Activated CD4-positive, alpha-beta T cell treated with anti-CD3 and anti-CD28 coated beads for 1 hour (primary cell): Measurements from ENCODE around the gene OCA2.

Source experiments
- DNase-seq: peaks from one replicate; pipeline ENCODE4 v3.0.0-alpha.2; 2020

The OCA2 gene

GRCh38 chr15:27835233-27835939 lies 263.7 kb downstream of the OCA2 start:
- no peak for DNase-seq

GRCh38 chr15:27834684-27835083 lies 264.4 kb downstream of the OCA2 start:
- DNase-seq, result no peak

DNA sequence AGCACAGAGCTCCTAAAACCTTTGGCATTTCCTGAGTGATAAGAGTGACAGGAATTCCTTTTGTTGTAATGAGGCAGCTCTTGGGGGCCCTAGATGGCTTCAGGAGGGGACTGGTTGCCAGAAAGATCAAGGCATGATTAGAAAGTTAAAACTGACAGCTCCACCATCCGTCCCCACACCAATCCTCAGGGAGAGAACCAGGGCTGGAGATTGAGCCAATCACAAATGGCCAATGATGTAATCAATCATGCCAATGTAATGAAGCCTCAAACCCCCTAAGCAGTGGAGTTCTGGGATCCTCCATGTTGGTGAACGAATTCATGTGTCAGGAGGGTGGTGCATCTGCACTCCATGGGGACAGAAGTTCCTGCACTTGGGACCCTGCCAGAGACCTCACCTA lies 265.1 kb downstream of the OCA2 start:
- no peak for DNase-seq

DNA sequence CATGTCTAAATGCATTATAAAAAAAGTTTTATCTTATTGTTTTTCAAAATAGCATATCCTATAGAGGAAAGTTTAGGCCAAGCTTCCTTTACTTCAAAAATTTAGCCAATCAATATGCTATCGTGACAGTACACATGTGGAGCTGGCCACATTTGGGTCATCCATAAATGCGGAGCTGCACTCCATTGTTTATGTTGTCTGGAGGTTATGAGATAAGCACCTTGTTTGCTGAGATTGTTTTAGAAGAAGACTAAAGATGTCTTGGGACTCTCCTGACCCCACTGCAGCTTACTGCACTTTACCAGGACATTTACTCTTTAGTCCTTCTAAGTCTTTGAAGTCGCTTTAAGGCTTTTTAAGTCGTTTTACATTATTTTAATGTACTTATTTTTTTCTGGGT lies 265.9 kb downstream of the OCA2 start:
- DNase-seq, result no peak

DNA sequence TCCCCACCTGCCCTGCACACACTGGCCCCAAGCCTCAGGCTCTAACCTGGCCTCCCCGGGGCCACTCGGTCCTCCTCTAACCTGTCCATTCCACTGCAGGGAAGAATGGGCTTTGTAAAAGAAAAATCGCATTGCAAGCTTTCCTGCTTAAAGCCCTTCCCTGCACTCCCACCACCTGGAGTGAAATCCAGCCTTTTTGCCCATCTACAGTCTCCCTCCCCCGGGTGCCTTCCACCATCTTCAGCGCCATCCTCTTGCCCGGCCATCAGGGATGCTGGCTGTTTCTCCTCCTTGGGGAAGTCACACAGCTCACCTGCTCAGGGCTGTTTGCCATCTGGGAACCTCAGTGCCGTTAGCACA lies 266.9 kb downstream of the OCA2 start:
- no peak for DNase-seq

DNA sequence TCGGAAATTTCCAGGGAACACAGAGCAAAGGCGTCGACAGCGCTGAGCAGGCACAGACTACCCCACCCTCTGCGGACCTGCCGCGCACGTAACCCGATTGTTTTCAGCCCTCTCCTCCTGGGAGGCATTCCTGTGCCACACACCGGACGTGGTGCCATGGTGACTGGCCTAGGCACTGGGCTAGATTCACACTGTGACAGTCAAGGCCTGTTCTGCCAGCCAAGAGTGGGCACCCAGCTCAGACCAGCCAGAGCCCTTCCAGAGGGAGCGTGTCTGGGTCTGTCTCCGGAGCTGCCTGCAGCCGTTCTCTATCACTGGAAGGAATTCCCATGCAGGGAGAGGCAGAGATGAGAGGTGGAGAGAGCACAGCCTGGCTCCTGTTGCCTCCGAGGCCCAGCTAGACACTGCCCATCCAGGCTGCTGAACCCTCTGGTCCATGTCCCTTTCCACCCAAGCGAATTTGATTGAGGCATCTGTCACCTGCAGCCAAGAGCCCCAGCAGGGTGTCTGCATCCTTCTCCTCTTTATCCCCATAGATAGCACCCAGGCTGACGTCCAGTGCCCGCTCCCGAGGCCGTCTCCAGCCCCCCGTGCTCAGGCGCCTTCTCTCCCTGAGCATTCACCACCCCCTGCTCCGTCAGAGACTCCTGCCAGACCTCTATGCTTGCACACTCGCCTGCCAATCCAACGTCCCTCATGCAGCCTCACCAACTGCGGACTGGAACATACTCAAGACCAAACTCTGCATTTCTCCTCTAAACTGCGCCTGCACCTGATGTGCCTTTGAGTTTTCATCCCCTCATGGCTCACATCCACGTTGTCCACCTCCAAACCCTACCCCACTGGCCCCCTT lies 267.5 kb downstream of the OCA2 start:
- no peak for DNase-seq

DNA sequence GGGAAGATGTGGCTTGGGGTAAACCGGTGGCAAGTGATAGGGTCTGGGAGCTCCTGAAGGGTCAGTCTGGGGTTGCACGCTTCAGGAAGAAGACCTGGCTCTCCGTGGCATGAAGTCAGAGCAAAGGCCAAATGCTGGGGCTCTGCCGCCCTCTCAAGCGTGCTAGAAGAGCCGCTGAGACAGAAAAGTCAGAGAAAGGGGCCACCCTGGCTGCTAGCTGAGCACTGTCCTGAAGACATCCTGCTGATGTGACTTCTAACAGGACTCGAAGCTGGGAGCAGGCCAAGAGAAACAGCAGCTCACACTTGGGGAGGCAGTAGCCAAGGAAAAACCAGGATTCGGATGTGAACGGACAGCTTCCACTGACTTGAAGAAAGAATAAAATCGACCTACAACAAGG lies 270.4 kb downstream of the OCA2 start:
- no peak for DNase-seq

DNA sequence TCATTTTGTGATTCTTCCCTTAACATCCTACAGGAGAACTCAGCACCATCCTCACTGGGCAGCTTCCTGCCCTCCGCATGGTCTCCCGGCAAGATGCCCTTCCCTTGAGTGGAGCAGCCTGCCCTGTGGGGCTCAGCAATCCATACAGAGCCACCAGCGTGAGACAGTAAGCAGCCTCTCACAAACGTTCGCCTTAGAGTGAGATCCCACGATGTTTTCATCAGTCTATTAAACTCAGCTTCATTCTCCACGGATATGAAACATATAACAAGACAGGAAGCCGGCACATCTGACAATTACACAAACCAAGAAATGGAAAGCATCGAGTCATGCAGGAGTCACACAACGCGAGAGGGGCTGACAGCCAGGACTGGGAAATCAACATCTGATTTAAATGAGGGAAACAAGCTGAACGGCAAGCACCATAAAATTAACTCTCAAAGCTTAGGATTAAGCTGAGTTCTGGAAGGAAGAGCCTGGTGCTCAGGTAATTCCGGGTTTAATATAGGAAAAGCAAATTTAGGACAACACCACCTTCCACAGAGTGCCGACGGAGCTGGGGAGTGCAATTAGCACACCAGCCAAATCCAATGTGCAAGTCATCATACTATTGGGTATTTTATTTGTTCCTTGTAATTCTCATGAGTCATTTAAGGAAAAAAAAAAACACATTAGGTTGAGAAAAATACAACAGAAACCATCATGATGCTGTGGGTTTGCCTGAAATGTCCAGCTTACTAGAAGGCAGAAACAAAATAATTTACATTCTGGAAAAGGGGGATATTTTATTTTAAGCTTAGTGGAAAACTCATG lies 272.0 kb downstream of the OCA2 start:
- DNase-seq, result no peak

GRCh38 chr15:27826411-27826810 lies 272.7 kb downstream of the OCA2 start:
- no peak for DNase-seq

GRCh38 chr15:27824841-27825422 lies 274.2 kb downstream of the OCA2 start:
- DNase-seq, result no peak

GRCh38 chr15:27821273-27821672 lies 277.8 kb downstream of the OCA2 start:
- no peak for DNase-seq

DNA sequence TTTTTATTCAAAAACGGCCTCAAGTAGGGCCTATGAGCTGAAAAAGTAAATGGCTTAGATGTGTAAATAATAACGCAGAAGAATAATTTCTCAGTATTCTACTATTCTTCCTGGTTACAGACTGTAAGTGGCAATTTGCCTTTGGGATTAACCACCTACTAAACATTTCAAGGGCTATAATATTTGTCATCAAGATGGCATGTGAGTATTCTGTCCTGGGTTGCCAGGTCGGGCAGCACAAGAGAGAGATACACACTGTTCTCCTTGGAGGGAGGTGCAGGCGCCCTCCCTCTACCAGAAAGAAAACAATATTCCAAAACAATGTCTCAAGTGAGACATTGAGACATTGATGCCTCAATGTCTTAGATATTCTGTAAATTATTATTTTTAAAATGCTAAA lies 278.4 kb downstream of the OCA2 start:
- no peak for DNase-seq

DNA sequence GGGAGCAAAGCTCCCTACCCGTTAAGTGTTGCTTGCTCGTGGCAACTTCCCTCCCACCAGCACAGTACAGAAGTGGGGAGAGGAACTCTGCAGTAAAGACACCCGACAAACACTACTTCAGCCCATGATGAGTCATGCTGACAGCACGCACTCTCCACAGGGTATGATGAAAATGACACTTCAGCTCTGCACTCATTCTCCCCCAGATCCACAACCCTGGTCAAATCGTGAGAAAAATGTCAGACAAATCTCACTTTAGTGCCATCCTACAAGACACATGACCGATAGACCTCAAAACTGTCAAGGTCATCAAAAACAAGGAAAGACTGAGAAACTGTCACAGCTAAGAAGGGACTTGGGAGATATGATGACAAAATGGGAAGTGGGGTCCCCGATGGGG lies 278.9 kb downstream of the OCA2 start:
- no peak for DNase-seq

DNA sequence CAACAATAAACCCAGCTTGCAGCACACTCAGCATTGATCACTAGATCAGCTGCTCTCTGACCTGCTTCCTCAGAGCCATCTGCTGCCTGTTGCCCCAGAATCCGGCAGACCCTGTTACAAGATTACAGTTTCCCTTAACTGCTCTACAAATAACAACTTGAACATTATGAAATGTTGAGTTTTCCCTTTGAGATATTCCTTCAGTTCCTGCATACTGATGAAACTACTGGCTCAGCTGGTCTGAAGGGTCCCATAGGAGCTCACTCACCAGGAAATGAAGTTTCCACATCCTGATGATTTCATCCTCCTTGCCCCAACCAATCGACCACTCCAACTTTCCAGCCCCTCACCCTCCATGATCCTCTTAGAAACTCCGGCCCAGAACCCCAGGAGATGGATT lies 281.9 kb downstream of the OCA2 start:
- DNase-seq, result no peak

DNA sequence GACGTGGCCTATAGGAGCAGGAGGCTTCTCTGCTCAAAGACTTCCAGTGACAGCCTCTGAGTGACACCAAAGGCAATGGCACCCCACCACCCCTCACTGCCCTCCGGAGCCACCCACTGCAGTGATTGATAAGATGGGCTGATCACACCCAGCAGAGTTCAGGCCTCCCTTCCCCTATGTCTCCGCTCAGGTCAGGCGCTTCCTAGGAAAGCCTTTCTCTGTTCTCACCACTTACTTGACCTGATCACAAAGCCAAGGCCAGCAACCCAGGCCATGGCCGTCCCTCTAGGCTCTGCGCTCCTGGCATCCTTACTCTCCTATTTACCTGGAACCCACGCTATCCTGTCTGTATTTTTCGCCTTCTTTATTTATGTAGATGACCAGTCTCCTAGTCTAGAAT lies 282.3 kb downstream of the OCA2 start:
- DNase-seq, result no peak

GRCh38 chr15:27815035-27815434 lies 284.1 kb downstream of the OCA2 start:
- no peak for DNase-seq

DNA sequence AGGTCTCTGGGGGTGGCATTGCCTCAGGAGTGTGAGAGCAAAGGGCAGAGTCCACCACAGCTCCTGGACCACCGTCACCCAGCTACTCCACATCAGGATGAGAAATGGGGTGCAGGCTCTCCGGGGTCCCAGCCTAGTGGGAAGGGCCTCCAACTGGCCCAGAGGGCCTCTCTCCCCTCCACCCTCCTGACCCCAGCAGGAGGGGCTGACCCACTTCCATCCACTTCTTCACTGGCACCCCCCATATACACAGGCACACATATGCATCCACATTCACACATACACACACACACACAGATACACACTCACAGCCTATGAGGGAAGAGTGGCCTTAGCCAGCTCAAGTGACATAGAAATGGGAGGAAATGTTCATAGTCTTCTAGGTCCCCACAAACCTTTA lies 286.0 kb downstream of the OCA2 start:
- no peak for DNase-seq

GRCh38 chr15:27808182-27808581 lies 290.9 kb downstream of the OCA2 start:
- DNase-seq, result no peak

DNA sequence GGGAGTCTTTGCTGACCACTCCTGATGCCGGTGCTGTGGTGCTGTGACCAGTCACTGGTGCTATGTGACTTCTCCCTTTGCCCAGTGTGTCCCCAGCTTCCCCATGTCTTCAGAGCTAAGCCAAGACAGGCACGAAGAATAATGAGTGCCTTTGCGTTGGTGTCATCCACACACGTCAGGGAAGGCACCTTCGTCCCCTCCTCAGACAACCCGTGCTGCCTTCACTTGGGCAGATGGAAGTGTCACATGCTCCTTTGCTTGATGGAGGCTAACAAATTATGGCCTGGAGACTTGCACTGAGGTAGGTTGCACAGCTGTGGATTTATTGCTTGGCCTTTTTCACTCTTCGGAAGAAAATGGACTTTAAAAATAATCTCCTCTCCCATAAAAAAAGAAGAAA lies 291.8 kb downstream of the OCA2 start:
- DNase-seq, result no peak

- no peak for DNase-seq
Measured at GRCh38 chr15:27806396-27806795, 292.7 kb downstream of the OCA2 start.

GRCh38 chr15:27805261-27806220 lies 293.6 kb downstream of the OCA2 start:
- no peak for DNase-seq
